ENCODE data around the gene DYTN. TPM values are rescaled to one million over a fixed set of nuclear protein-coding genes. Genes with fewer than 3 reads are reported as not detected.

Gene DYTN
- total and polyA plus RNA-seq, 9 donors: not detected

GRCh38 chr2:206728277-206729199 lies 10.3 kb upstream of the DYTN start:
- intact Hi-C loops (cut with DNase I): no loop called here
- Histone ChIP-seq H3K9me3 (no peaks in the 10 kb centered on the region), H3K27ac (no peak overlapping the region), H3K4me3 (no peak overlapping the region), H3K4me1 (ENCODE audit: insufficient read depth) (no peaks in the 10 kb centered on the region), H3K27me3 (no peaks in the 10 kb centered on the region), H3K36me3 (no peaks in the 10 kb centered on the region)
- no peak for DNase-seq
- TF ChIP-seq POLR2A (IDR thresholded peaks at IDR 0.05): no peak
- TF ChIP-seq EP300 (IDR thresholded peaks at IDR 0.05): no peak
- TF ChIP-seq CTCF (IDR thresholded peaks at IDR 0.05): no peak
- WGBS, 3 donors: 78 to 88% (median 81%) methylated on average over 7 of the region's 7 CpGs

- 92 to 96% (median 95%) methylated on average over 2 of the region's 2 CpGs for WGBS, 3 donors
- Histone ChIP-seq H3K27me3 (no peaks in the 10 kb centered on the region), H3K4me1 (ENCODE audit: insufficient read depth) (no peaks in the 10 kb centered on the region), H3K27ac (no peak overlapping the region), H3K9me3 (no peaks in the 10 kb centered on the region), H3K36me3 (no peaks in the 10 kb centered on the region), H3K4me3 (no peak overlapping the region)
- TF ChIP-seq CTCF (IDR thresholded peaks at IDR 0.05): no peak
- no peak for TF ChIP-seq POLR2A (IDR thresholded peaks at IDR 0.05)
- no peak for TF ChIP-seq EP300 (IDR thresholded peaks at IDR 0.05)
- intact Hi-C loops (cut with DNase I): no loop called here
- no peak for DNase-seq
These were observed 9.1 kb upstream of the DYTN start for GRCh38 chr2:206727287-206727686.

- 83 to 95% (median 92%) methylated on average over 1 of the region's 1 CpG for WGBS, 3 donors
- Histone ChIP-seq H3K4me3 (no peak overlapping the region), H3K27me3 (no peaks in the 10 kb centered on the region), H3K36me3 (no peaks in the 10 kb centered on the region), H3K27ac (no peak overlapping the region), H3K4me1 (ENCODE audit: insufficient read depth) (no peaks in the 10 kb centered on the region), H3K9me3 (no peaks in the 10 kb centered on the region)
- no peak for TF ChIP-seq POLR2A (IDR thresholded peaks at IDR 0.05)
- TF ChIP-seq EP300 (IDR thresholded peaks at IDR 0.05): no peak
- no peak for TF ChIP-seq CTCF (IDR thresholded peaks at IDR 0.05)
- intact Hi-C loops (cut with DNase I): no loop called here
- DNase-seq: no peak
These were observed 5.1 kb upstream of the DYTN start for GRCh38 chr2:206723288-206723687.

GRCh38 chr2:206721256-206721920 lies 3.2 kb upstream of the DYTN start:
- Histone ChIP-seq H3K27me3 (no peaks in the 10 kb centered on the region), H3K9me3 (no peaks in the 10 kb centered on the region), H3K36me3 (no peaks in the 10 kb centered on the region), H3K4me3 (no peak overlapping the region), H3K4me1 (ENCODE audit: insufficient read depth) (no peaks in the 10 kb centered on the region), H3K27ac (no peak overlapping the region)
- TF ChIP-seq POLR2A (IDR thresholded peaks at IDR 0.05): no peak
- no peak for TF ChIP-seq EP300 (IDR thresholded peaks at IDR 0.05)
- no peak for TF ChIP-seq CTCF (IDR thresholded peaks at IDR 0.05)
- intact Hi-C loops (cut with DNase I): no loop called here
- no peak for DNase-seq
- 83 to 86% (median 86%) methylated on average over 4 of the region's 4 CpGs for whole genome bisulfite sequencing, 3 donors
